Measurements from ENCODE around the gene FNBP1L.

DNA sequence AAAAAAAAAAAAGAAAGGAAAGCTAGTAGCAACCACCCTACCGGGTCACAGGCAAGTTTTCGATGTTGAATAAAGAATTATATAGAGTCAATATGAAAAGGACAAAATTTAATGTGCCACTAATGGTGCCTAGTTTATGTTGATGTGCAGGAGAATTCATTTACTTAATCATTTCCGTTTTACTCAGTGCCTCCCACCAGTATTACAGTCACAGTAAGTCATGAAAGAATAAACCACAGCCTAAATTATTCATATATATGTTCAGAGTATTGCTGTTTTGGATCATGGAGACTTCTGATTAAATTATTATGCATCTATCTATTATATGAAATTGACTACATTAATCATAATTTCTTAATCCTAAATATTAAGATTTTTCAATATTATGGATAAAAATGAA is 35.3 kb downstream of the FNBP1L start:
- TF ChIP-seq, protein P1, sequence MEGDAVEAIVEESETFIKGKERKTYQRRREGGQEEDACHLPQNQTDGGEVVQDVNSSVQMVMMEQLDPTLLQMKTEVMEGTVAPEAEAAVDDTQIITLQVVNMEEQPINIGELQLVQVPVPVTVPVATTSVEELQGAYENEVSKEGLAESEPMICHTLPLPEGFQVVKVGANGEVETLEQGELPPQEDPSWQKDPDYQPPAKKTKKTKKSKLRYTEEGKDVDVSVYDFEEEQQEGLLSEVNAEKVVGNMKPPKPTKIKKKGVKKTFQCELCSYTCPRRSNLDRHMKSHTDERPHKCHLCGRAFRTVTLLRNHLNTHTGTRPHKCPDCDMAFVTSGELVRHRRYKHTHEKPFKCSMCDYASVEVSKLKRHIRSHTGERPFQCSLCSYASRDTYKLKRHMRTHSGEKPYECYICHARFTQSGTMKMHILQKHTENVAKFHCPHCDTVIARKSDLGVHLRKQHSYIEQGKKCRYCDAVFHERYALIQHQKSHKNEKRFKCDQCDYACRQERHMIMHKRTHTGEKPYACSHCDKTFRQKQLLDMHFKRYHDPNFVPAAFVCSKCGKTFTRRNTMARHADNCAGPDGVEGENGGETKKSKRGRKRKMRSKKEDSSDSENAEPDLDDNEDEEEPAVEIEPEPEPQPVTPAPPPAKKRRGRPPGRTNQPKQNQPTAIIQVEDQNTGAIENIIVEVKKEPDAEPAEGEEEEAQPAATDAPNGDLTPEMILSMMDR (optimal IDR thresholded peaks at IDR 0.05 in 1 of 3, IDR thresholded peaks at IDR 0.05 in 1 of 3, conservative IDR thresholded peaks at IDR 0.05 in 1 of 3; ENCODE audit: extremely low read depth in 1 of 3, insufficient read depth in 2 of 3, low read length in 3 of 3), result no peak
- no peak for TF ChIP-seq EZH2 (IDR thresholded peaks at IDR 0.05; ENCODE audit: low read length)
